H1 (cell line): ENCODE data around the gene ADAMTS9. TPM values are rescaled to one million over a fixed set of nuclear protein-coding genes. Genes with fewer than 3 reads are reported as not detected.

ENCODE experiments used
- CTCF ChIA-PET: fragments of 300-600 bp; sonication (Branson Sonifier 250); formaldehyde crosslinking; loops from one replicate; lab custom pipeline; 2021; ENCODE audit not compliant: partially characterized antibody; lab: Charles Lee
- POLR2A ChIA-PET: fragments of 300-600 bp; sonication (Branson Sonifier 250); formaldehyde crosslinking; loops from one replicate; lab custom pipeline; 2021; ENCODE audit warnings: inconsistent platforms; ENCODE audit not compliant: partially characterized antibody; lab: Charles Lee
- DNase-seq, 2 experiments: peaks; one replicate each; pipeline versions ENCODE4 v3.0.0 to v3.0.0-alpha.2; 2010 to 2022; ENCODE audit warnings: low spot score in 2 of 2, low read depth in 1 of 2, mixed read lengths in 1 of 2
- FAIRE-seq: peaks from 2 replicates; lab custom pipeline; 2011; peaks lifted over from hg19 to GRCh38; lab: Jason Lieb, UNC
- H2AFZ ChIP-seq: 2 replicates; pipeline ENCODE4 v1.8.1; 2012; ENCODE audit warnings: low read length, inconsistent platforms
- H2AK5ac ChIP-seq: 2 replicates; pipeline ENCODE4 v1.6.1; 2013; ENCODE audit warnings: low read depth, low read length
- H2BK120ac ChIP-seq: replicated peaks from 2 replicates; pipeline ENCODE3; 2013; ENCODE audit warnings: low read depth, low read length, inconsistent platforms
- H2BK12ac ChIP-seq: 2 replicates; pipeline ENCODE4 v1.6.1; 2013; ENCODE audit warnings: low read depth, low read length
- H2BK15ac ChIP-seq: 2 replicates; pipeline ENCODE4 v1.6.1; 2013; ENCODE audit warnings: low read length
- H2BK20ac ChIP-seq: 2 replicates; pipeline ENCODE4 v1.6.1; 2013; ENCODE audit warnings: low read length
- H2BK5ac ChIP-seq: 2 replicates; pipeline ENCODE4 v1.6.1; 2013; ENCODE audit warnings: low read depth, low read length
- H3K14ac ChIP-seq: 2 replicates; pipeline ENCODE4 v1.6.1; 2013; ENCODE audit warnings: inconsistent platforms; ENCODE audit not compliant: insufficient read length
- H3K18ac ChIP-seq: 2 replicates; pipeline ENCODE4 v1.6.1; 2013; ENCODE audit warnings: low read length; ENCODE audit errors: extremely low read depth
- H3K23ac ChIP-seq: 2 replicates; pipeline ENCODE4 v1.6.1; 2013; ENCODE audit warnings: inconsistent platforms; ENCODE audit not compliant: insufficient read length
- H3K23me2 ChIP-seq: 2 replicates; pipeline ENCODE4 v1.6.1; 2013; ENCODE audit warnings: low read depth, low read length
- H3K27ac ChIP-seq: 2 replicates; pipeline ENCODE4 v1.6.1; 2011; ENCODE audit warnings: low read depth, low read length, inconsistent platforms
- H3K27me3 ChIP-seq, 4 experiments: replicated peaks in 1 of 4; 1 replicate in 1 of 4; 2 replicates in 3 of 4; pipeline versions ENCODE4 v1.6.1 to v1.8.1; 2011 to 2013; ENCODE audit warnings: low read length in 3 of 4, mild to moderate bottlenecking in 3 of 4, inconsistent platforms in 2 of 4, mixed read lengths in 2 of 4, moderate library complexity in 1 of 4; ENCODE audit not compliant: control insufficient read depth in 3 of 4, insufficient read depth in 3 of 4; ENCODE audit errors: extremely low read depth in 1 of 4
- H3K36me3 ChIP-seq, 4 experiments: 2 replicates each; pipeline versions ENCODE4 v1.6.1 to v1.8.1; 2011 to 2013; ENCODE audit warnings: mild to moderate bottlenecking in 4 of 4, low read length in 3 of 4, moderate library complexity in 2 of 4, control low read depth in 1 of 4, inconsistent platforms in 1 of 4; ENCODE audit not compliant: insufficient read depth in 4 of 4, control insufficient read depth in 2 of 4
- H3K4ac ChIP-seq: replicated peaks from 2 replicates; pipeline ENCODE3; 2013; ENCODE audit warnings: low read length, low read depth, mixed read lengths, inconsistent platforms; ENCODE audit not compliant: insufficient read length
- H3K4me1 ChIP-seq, 4 experiments: replicated peaks in 1 of 4; 1 replicate in 1 of 4; 2 replicates in 3 of 4; pipeline versions ENCODE4 v1.6.1 to v1.8.1; 2011 to 2013; ENCODE audit warnings: low read length in 3 of 4, inconsistent platforms in 2 of 4, mixed read lengths in 1 of 4; ENCODE audit not compliant: insufficient read depth in 4 of 4, control insufficient read depth in 3 of 4
- H3K4me2 ChIP-seq, 2 experiments: 2 replicates each; pipeline versions ENCODE4 v1.6.1 to v1.8.1; 2011 to 2013; ENCODE audit warnings: low read depth in 2 of 2, low read length in 2 of 2, control low read depth in 1 of 2, inconsistent platforms in 1 of 2, mild to moderate bottlenecking in 1 of 2; ENCODE audit not compliant: insufficient read depth in 1 of 2
- H3K4me3 ChIP-seq, 4 experiments: fragments of 200-600, 300-600 bp in 1 of 4; sonication (generic), shearing (Covaris generic), sonication (Bioruptor Twin) in 1 of 4; 2 replicates each; pipeline versions ENCODE4 v1.5.1 to v1.8.1; 2011 to 2016; ENCODE audit warnings: low read length in 4 of 4, low read depth in 3 of 4, control low read depth in 2 of 4, inconsistent platforms in 2 of 4, mild to moderate bottlenecking in 2 of 4, mixed read lengths in 1 of 4, moderate library complexity in 1 of 4; ENCODE audit not compliant: insufficient read depth in 2 of 4; ENCODE audit errors: extremely low read depth in 1 of 4
- H3K56ac ChIP-seq: replicated peaks from 2 replicates; pipeline ENCODE3; 2013; ENCODE audit warnings: low read depth, mild to moderate bottlenecking, mixed read lengths, low read length, inconsistent platforms; ENCODE audit not compliant: insufficient read length
- H3K79me1 ChIP-seq: 2 replicates; pipeline ENCODE4 v1.6.1; 2013; ENCODE audit warnings: low read depth, low read length, control low read depth
- H3K79me2 ChIP-seq, 2 experiments: 2 replicates each; pipeline versions ENCODE4 v1.6.1 to v1.8.1; 2012 to 2013; ENCODE audit warnings: low read length in 2 of 2, mild to moderate bottlenecking in 2 of 2, inconsistent platforms in 1 of 2; ENCODE audit not compliant: insufficient read depth in 2 of 2, control insufficient read depth in 1 of 2
- H3K9ac ChIP-seq, 4 experiments: replicated peaks in 1 of 4; 1 replicate in 1 of 4; 2 replicates in 3 of 4; pipeline versions ENCODE4 v1.6.1 to v1.8.1; 2011 to 2013; ENCODE audit warnings: low read depth in 3 of 4, low read length in 3 of 4, control low read depth in 2 of 4, mild to moderate bottlenecking in 2 of 4, moderate library complexity in 2 of 4, inconsistent platforms in 1 of 4; ENCODE audit errors: extremely low read depth in 1 of 4
- H3K9me3 ChIP-seq, 2 experiments: 2 replicates each; pipeline versions ENCODE4 v1.6.1 to v1.8.1; 2012 to 2013; ENCODE audit warnings: mild to moderate bottlenecking in 2 of 2, moderate library complexity in 2 of 2, control low read depth in 1 of 2, inconsistent platforms in 1 of 2, low read depth in 1 of 2, low read length in 1 of 2, mixed read lengths in 1 of 2; ENCODE audit not compliant: insufficient read depth in 2 of 2
- H4K20me1 ChIP-seq, 2 experiments: replicated peaks in 1 of 2; 2 replicates each; pipeline versions ENCODE3 to v1.8.1; 2011 to 2013; ENCODE audit warnings: inconsistent platforms in 2 of 2, low read length in 2 of 2, mild to moderate bottlenecking in 1 of 2; ENCODE audit not compliant: insufficient read depth in 2 of 2, control insufficient read depth in 1 of 2
- H4K5ac ChIP-seq: 2 replicates; pipeline ENCODE4 v1.6.1; 2013; ENCODE audit warnings: low read length, low read depth, mixed read lengths, inconsistent platforms; ENCODE audit not compliant: insufficient read length
- H4K8ac ChIP-seq: 2 replicates; pipeline ENCODE4 v1.8.0; 2013; ENCODE audit warnings: mild to moderate bottlenecking, moderate library complexity, low read length, inconsistent platforms; ENCODE audit not compliant: insufficient read depth; ENCODE audit errors: extremely low read depth
- H4K91ac ChIP-seq: replicated peaks from 2 replicates; pipeline ENCODE3; 2013; ENCODE audit warnings: low read length, mixed read lengths, inconsistent platforms; ENCODE audit not compliant: insufficient read length
- NANOG ChIP-seq: IDR thresholded peaks from 2 replicates; pipeline ENCODE4 v1.6.1; 2011; ENCODE audit warnings: low read length, low read depth, mild to moderate bottlenecking, inconsistent platforms; ENCODE audit not compliant: insufficient read depth, poor library complexity, severe bottlenecking
- PHF8 ChIP-seq: fragments of 200-600 bp; sonication (generic); conservative IDR thresholded peaks from 2 replicates; pipeline ENCODE4 v1.7.1; 2012; ENCODE audit warnings: low read depth, mild to moderate bottlenecking, inconsistent platforms, low read length, moderate library complexity
- POLR2A ChIP-seq, 2 experiments: IDR thresholded peaks; 1 replicate in 1 of 2; 2 replicates in 1 of 2; pipeline ENCODE4 v1.6.1; 2011; ENCODE audit warnings: low read depth in 2 of 2, low read length in 2 of 2, mild to moderate bottlenecking in 2 of 2; ENCODE audit errors: control extremely low read depth in 1 of 2
- RNF2 ChIP-seq: fragments of 200-900, 300-1000 bp; sonication (generic); IDR thresholded peaks from 2 replicates; pipeline ENCODE4 v1.7.1; 2016; ENCODE audit warnings: borderline replicate concordance, low read depth, mild to moderate bottlenecking, antibody characterized with exemption, low read length; ENCODE audit not compliant: poor library complexity, severe bottlenecking; ENCODE audit errors: missing control alignments
- SP4 ChIP-seq: IDR thresholded peaks from 2 replicates; pipeline ENCODE4 v1.6.1; 2012; ENCODE audit warnings: low read length, inconsistent platforms
- TAF1 ChIP-seq: IDR thresholded peaks from 2 replicates; pipeline ENCODE4 v1.6.1; 2011; ENCODE audit warnings: mild to moderate bottlenecking, low read depth, low read length
- TBP ChIP-seq: IDR thresholded peaks from 2 replicates; pipeline ENCODE4 v1.6.1; 2011; ENCODE audit warnings: low read depth, low read length, improper control_type of control experiment
- WGBS, 2 experiments: shearing (Covaris generic) in 1 of 2; methylation state at CpG; one replicate each; pipeline versions ENCODE4 v1.1.6 to v1.1.7; 2013 to 2015; ENCODE audit warnings: low lambda C conversion rate in 2 of 2, mixed read lengths in 2 of 2, inconsistent platforms in 1 of 2, low coverage in 1 of 2, missing lambda C conversion rate in 1 of 2; ENCODE audit not compliant: insufficient replicate concordance in 2 of 2, insufficient coverage in 1 of 2, insufficient read length in 1 of 2; ENCODE audit errors: extremely low coverage in 1 of 2, missing lambda C conversion rate in 1 of 2; 5-methylcytosine and 5-hydroxymethylcytosine counted together
- polyA plus RNA-seq, 7 experiments: library from polyadenylated mRNA; depleted of rRNA in 3 of 7; stranded (reverse) in 5 of 7; unstranded in 2 of 7; fragments of >200 nt in 5 of 7; fragments of 200-250 nt in 2 of 7; gene quantifications; 1 replicate in 5 of 7; 2 replicates in 1 of 7; 4 replicates in 1 of 7; pipeline versions ENCODE4 v1.2.1 to v1.2.3, GENCODE V29; 2011 to 2013; ENCODE audit warnings: missing spikeins in 2 of 7, mixed read lengths in 2 of 7
- total RNA-seq: library from RNA; stranded (reverse); fragmentation: NEBNext Ultra II Directional; extraction: Animal tissue kit (Norgen Biotek cat#: 25700); gene quantifications from 2 replicates; pipeline ENCODE4 v1.2.1, GENCODE V29; 2021

ADAMTS9 gene
- total and polyA plus RNA-seq, 2 of the 8 experiments (the other 6 are each of a cell fraction or from before 2014, with no cell fraction given), result 0.20 to 0.41 TPM

GRCh38 chr3:64621726-64622395 lies 65.9 kb downstream of the ADAMTS9 start:
- no peak overlapping the region for H2BK15ac ChIP-seq
- H2BK20ac ChIP-seq, result no peak overlapping the region
- no peaks in the 10 kb centered on the region for H3K79me1 ChIP-seq
- no peaks in the 10 kb centered on the region; a peak in 1 of 4 replicates for H3K9me3 ChIP-seq
- no peak overlapping the region for H4K8ac ChIP-seq
- no peak overlapping the region for H3K4ac ChIP-seq
- ChIA-PET CTCF (interaction anchor here (0.9 kb wide), 1 partner anchor 46 kb away, joined by 3 read pairs; no protein-coding TSS in a partner anchor), POLR2A (no interaction called here)
- no peaks in the 10 kb centered on the region for H4K20me1 ChIP-seq
- H4K5ac ChIP-seq, result no peak overlapping the region
- H3K27ac ChIP-seq, result no peak overlapping the region
- no peak overlapping the region for H3K4me3 ChIP-seq
- no peak overlapping the region for H4K91ac ChIP-seq
- FAIRE-seq (no peak), DNase-seq (no peak)
- no peak overlapping the region for H3K18ac ChIP-seq
- no peak overlapping the region for H3K9ac ChIP-seq
- H3K4me1 ChIP-seq, result no peaks in the 10 kb centered on the region
- WGBS, 2 experiments, result 92% methylated on average over 8 of the region's 8 CpGs; no CpG with 5 or more reads in 1 of the 2 experiments
- H2AFZ ChIP-seq, result no peak overlapping the region
- H2BK5ac ChIP-seq, result no peak overlapping the region
- H3K23me2 ChIP-seq, result no peaks in the 10 kb centered on the region
- no peak overlapping the region for H2BK12ac ChIP-seq
- no peak overlapping the region for H2AK5ac ChIP-seq
- H3K27me3 ChIP-seq, result no peaks in the 10 kb centered on the region
- H3K56ac ChIP-seq, result no peak overlapping the region
- H2BK120ac ChIP-seq, result no peak overlapping the region
- no peak overlapping the region for H3K23ac ChIP-seq
- no peaks in the 10 kb centered on the region for H3K79me2 ChIP-seq
- no peak overlapping the region for H3K4me2 ChIP-seq
- H3K14ac ChIP-seq, result no peak overlapping the region
- no peaks in the 10 kb centered on the region; a peak in 1 of 8 replicates for H3K36me3 ChIP-seq
- TF ChIP-seq NANOG, result no peak
- TF ChIP-seq POLR2A (IDR thresholded peaks at IDR 0.05; ENCODE audit: control extremely low read depth in 1 of 2, low read depth in 2 of 2, low read length in 2 of 2), result no peak
- no peak for TF ChIP-seq RNF2
- TF ChIP-seq TAF1, result no peak
- TF ChIP-seq SP4, result no peak
- no peak for TF ChIP-seq TBP
- TF ChIP-seq PHF8, result no peak
